HG02938 (cell line): ENCODE data around the gene FAM107B.

Experiments used
- ATAC-seq: cut with Tn5 transposase; IDR thresholded peaks from one replicate; pipeline ENCODE4 v1.9.1; 2021; ENCODE audit warnings: mild to moderate bottlenecking, moderate library complexity; ENCODE audit not compliant: unreplicated experiment

FAM107B gene

DNA sequence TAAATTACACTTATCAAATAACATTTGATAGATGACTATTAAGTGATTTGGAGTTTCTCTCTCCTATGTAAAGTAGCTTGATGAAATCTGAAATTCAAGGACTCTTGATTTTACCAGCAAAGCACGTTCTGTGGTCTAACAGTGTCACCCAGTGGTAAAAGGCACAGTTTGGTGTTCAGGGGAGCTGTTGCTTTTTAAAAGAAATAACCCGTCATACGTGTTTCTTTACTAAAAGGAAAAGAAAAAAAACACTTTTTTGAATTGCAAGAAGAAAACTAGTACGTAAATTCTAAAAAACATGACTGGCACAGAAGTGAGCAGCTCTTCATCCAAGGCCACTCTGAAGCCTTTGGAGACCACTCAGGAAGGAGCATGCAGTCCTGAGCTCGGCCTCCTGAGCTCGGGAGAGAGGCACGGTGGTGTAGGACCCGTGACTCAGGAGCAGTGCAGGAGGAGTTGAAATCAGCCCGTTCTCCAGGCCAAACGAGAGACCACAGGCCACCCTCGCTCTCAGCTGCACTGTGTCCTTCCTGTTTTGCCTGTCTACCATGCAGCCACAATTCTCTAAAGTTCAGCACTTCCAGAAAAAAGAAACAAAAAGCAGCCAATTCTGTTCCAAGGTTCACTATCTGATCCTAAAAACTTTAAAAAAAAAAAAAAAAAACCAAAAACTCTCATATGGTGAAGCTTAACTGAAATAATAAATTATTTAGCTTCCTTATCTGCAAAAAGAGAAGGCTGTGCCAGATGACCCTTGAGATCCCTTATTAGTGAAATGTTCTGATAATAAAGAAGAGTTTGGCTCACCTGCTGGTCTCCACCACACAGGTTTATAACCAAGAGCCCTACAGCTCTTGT is 231.4 kb downstream of the FAM107B start:
- no peak for ATAC-seq

DNA sequence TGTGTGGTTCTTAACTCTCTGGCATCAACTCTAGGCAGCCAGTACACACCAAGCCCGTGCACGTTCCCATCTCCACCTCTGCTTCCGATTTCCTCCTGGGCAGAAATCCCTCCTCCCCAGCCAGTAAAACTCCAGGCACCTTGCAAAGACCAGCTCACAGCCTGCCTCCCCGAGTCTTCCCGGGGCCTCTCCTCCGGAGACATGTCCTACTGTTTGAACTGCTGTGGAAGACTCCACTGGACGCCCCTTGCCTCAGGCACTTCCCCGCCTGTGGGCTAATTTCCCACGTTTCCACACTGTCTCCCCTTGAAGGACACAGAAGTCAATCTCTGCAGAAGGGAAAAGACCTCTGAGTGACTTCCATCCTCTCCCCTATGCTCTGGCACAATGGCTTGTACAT is 233.3 kb downstream of the FAM107B start:
- ATAC-seq = no peak

DNA sequence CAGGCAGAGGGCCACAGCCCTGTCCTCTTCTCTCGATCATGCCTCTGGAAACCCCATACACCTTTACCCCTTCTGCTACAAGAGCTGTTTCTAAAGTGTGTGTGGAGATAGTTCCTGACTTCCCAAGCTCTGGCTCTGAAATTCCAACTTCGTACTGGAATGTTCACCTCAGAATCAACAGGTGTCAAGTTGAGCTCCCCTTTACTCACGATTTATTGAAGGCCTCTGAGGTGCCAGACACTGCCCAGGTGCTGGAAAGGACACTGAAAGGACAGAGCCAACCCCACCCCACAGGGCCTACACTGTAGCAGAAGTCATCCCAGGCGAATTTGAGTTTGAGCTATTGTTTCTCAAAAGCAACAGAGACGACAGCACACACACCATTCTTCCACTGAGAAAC is 234.1 kb downstream of the FAM107B start:
- ATAC-seq = no peak

DNA sequence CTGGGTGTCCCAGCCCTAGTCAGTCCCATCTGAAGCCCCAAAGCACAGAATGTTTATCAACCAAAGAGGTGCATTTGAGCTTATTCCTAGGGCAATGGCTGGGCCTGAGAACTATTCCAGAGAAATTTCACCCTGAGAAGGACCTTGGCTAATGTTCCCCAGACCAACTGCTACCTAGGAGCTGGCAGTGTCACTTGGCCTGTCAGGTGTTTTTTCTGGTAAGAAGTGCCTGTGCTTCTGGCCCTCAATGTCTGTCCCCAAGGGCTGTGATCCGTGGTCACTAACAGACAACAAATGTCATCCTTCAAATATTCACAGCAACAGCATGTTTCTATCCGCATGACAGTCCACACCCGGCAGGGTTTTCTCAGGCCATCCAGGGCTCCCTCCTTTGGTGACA is 234.6 kb downstream of the FAM107B start:
- ATAC-seq = no peak

DNA sequence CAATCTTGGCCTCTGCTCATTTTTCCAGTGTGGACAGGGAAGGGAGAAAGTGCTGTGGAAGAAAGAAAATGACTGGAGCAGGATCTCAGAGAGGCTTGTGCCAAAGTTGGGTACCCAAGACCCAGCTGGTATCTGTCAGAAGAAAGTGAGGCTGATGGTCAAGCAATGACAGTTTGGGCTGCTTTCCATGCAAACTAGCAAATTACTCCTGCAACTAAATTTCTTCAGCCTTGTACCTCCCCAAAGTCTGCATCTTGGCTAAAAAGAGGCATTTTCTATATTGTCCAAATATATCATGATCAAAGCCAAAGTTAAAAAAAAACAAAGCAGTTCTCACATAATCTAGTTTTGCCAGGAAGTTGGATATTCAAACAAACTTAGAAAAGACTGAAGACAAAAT is 235.5 kb downstream of the FAM107B start:
- ATAC-seq = no peak

DNA sequence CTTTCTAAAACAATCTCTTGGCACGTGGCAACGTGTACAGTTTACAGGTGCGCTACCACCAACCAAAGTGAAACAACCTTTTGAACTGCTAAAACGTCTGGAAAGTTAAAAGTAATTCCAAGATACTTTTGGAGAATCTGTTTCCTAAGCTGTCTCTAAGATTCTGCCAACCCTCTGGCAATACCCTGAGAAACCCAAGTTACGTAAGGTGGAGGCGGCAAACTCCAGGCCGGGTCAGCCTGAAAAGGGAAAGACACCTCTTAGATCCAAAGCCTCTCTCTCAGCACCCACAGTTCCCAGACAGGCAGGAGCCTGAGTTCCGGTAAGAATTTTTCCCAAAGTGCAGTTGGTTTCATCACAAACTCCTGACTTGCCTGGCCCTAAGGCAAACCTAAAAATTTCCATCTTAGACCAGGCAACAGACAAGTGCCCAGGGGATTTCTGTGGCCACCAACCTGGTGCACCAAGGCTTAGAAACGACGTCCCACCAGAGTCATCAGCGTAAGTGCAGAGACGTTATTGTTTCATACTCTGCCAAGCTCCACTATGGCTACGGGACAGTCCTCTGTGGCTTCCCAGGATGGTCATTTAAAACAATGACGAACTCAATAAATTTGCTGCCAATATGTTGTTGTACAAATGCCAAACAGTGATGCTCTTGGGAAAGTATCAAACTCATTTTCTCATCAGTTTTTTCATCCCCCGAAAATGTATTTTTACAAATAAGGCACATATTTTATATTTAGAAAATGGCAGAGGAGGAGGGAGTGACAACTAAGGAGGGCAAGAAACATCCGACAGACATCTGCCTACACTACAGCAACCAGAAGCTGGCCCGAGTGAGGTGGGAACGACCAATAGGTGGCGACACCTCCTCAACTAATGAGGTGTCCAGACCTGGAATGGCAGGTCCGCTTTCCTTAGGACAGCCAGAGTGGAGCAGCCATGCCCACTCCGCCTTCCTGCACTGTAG is 238.2 kb downstream of the FAM107B start:
- ATAC-seq = no peak

DNA sequence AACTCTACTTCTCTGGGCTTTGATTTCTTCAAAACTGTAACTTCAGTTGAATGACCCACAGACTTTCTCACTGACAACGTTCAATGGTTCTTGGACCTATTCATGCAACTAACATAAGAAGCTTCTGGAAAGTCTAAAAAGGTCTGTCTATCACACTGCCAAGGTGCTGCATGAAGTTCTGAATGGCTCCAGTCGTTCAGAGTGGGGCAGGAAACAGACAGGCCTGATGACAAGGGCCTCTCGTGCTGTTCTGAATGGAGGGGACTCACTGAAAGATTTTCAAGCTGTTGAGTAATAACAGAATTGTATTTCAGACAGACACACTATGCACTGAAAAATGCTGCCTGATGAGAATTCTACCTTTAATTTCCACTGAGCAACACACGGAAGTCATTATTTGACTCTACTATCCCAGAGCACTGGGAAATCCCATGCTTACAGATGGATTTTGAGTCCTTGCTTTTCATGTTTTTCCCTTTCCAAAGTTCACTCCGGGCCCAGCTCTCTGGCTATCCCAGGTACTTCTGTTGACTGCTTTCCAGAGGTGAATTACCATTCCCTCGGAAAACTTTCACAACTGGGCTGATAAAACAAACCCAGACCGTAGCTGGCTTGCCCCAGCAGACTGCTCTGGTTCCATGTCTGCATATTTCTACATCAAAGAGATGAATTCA is 239.1 kb downstream of the FAM107B start:
- no peak for ATAC-seq

DNA sequence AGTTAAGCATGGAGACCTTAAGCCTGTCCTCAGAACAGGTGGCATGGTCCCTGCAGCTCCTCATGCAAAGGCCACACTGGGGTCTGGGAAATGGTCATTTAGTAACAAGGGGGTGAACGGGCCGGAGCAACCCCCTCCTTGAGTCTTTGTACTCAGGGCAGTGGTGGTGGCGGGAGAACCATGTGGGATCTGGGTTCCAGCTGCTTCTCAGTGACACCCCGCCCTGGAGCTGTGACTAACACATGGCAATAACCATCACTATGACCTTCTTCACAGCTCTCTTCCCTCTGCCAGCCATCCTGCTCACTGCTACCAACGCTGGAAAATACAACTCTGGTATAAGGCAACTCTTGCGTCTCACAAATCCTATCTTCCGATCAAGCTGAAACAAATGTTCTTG is 240.5 kb downstream of the FAM107B start:
- no peak for ATAC-seq

DNA sequence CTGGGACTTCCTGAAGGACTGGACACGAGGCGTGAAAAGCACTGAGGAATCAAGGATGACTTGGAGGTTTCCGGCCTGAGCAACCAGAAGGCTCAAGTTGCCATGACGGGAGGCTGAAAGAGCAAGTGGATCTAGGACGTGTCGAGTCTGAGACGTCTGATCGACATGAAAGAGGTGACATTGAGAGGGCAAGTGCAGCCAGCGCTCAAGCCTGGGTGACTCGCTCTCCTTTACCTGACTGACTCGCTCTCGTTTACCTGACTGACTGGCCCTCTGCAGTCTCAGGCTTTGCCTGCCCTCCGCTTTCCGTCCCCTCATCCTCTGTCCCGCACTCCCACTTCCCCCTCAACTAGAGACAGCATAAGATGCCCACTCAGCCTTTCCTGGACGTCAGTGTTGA is 241.4 kb downstream of the FAM107B start:
- ATAC-seq = no peak

DNA sequence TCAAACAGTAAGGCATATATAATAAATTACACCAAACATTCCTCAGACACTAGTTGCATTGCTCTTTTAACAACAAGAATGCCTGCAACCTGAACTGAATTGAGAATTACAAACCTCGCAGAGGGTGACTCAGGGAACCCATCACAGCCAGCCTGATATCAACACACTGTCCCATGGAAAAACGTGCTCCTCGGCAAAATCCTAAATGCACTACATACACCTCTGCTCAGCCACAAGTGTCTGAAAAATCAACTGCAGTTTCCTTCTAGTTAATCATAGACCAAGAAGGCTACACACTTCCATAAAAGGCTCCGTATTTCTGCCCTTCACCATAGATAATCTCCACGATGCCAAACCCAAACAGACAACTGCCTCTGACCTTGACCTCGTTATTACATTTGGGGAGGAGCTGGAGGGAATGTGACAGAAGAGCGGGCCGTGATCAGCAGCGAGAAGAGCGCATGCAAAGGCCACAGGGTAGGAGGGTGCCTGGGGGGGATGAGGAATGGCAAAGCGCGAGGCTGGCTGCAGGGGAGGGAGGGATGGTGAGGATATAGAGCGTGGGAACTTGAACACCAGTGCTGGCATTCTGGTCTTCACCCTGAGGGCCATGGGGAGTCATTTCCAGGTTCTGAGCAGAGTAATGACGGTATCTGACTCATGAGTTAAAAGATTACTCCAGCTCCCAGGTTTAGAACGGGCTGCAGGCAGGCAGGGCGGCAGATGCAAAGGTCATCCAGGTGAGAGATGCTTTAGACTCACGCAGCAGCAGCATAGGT is 242.0 kb downstream of the FAM107B start:
- no peak for ATAC-seq

DNA sequence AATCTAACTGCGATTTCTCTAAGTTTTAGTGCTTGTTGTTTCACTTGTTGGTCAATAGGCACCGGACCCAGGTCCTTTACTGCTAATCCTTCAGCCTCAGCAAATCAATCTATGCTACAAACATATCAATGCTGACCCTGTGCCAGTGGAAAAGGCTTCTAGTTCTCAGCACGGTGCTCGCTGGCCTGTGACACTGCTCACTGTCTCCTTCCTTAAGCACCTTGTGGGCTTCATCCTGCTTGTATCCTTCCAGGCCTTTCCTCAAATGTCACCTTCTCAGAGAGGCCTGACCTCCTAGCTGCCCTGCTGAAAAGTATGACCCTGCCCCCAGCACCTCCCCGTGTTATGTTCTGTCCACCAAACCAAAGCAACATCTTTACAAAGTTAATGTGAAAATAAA is 242.7 kb downstream of the FAM107B start:
- no peak for ATAC-seq

DNA sequence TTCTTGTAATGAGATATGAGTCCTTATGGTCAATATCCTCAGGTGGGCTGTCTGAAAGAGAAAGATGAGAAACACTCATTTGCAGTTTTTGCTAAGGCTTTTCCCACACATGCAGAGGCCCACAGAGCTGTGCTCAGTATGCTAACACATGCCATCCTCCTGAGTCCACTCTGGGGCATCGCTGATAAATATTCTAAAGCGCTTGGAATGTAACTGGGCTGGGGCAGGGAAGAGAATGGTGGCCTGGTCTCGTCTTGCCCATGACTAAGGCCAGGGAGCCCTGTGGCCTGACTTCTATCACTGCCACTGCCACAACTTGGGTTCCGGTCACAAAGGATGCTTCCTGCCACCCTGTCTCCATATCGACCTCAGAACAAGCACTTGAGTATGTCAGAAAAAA is 244.2 kb downstream of the FAM107B start:
- no peak for ATAC-seq

DNA sequence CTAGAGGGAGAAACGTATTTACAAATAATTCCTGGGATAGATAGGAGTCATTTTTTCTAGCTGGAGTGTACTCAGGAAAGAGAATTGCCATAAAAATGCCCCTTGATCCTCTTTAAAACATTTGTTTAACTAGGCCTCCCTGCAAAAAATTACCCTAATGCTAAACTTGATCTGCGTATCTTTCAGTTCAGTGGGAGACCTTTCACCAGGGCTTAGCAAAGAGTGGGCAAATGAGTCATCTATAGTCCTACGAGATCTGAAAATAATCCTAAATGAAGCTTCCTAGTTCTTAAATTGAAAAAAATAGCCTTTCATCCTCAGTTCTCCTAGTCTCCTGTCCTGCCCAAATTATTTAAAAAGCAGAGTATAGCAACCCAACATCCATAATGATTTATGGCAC is 245.3 kb downstream of the FAM107B start:
- ATAC-seq = no peak

DNA sequence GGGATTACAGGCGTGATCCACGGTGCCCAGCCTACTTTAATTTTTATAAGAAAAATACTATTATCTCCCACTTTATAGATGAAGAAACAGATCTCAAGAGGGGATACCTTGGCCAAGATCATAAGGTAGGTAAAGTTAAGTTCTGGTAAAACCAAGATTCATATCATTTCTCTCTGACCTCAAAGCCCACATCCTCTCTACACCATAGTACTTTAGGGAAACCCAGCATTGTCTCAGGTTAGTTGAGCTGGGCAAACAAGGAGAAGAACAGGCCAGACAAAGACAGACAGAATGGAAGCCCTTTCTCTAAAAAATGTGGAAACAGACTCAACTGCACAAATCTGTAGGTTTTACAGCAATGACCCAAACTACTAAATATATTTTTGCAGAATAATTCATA is 246.2 kb downstream of the FAM107B start:
- ATAC-seq = no peak

DNA sequence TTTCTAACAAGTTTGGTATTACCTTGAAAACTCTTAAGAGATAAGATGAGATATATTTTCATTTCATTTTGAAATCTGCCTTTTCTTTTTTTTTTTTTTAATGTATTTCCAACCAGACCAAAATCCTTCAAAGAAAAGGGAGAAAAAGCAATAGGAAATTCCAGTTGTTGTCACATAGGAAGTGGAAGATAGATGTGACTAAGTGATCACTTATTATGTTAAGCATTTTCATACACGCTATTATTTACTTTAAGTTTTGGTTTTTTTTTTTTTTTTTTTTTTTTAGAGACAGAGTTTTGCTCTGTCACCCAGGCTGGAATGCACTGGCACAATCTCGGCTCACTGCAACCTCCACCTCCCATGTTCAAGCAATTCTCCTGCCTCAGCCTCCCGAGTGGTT is 246.8 kb downstream of the FAM107B start:
- no peak for ATAC-seq

DNA sequence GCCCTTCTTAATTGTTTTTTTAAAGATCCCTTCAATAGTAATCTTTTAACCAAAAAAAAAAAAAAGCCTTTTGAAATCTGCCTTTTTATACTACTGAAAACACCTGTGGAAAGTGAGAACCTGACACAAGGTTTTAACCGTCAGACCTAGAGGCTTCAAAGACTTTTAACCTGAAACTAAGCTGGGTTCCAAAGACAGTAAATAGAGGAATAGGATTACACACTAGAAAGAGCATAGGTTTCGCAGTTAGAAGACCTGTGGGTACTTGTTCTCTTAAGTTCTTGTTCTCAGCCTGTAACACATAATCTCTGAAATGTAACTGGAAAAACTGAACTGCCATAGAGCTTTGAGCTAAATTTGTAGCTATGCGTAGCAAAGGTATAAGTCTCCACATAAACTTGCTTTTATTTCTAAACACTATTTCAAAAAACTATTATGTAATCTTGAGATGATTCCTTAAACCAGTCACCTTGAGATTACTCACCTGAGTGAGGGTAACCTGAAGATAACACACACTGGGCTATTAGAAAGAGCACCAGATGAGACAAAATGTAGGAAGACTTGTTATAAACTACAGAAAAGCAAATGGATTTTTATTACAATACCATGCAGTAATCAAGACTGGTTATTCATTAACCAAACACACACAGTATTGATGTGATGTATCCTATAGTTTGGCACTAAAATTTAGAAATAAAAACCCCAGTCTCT is 247.4 kb downstream of the FAM107B start:
- no peak for ATAC-seq

DNA sequence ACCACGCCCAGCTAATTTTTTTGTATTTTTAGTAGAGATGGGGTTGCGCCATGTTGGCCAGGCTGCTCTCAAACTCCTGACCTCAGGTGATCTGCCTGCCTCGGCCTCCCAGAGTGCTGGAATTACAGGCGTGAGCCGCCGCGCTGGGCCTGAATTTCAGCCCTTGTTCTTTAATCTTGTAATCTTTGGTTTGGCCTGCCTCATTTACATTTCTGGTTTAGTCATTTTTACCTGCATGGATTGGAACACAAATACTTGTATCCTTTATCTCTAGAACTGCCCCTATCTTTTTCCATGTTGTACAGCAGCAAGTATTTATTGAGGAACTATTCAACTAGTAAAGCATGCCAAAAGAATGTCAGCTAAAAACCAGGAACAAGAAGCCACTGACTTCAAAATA is 248.4 kb downstream of the FAM107B start:
- no peak for ATAC-seq

DNA sequence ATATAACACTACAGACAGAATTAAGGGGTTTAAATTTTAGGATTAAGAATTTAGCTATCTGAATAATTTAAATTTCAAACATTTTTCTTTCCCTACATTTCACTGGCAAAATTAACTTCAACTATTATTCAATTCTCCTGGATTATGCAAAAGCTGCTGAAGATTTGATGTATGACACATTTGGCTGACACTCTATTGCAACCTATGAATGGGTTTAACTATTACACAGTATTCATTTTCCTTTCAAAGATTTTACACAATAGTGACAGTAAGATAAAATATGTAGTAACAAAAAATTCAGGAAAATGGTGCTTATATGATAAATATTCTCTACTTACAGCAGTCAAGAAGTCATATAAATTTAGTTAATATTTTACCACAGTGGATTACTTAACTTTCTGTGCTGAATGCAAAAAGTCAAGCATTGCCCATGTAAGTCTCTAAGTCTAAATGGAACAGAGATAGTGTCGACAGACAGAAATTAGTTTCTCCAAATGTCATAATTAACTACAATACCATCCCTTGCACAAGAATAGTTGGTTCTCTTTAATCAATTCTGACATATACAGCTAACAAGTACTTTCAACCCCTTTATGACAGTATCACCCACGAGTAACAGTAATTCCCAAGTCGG is 249.9 kb downstream of the FAM107B start:
- no peak for ATAC-seq

DNA sequence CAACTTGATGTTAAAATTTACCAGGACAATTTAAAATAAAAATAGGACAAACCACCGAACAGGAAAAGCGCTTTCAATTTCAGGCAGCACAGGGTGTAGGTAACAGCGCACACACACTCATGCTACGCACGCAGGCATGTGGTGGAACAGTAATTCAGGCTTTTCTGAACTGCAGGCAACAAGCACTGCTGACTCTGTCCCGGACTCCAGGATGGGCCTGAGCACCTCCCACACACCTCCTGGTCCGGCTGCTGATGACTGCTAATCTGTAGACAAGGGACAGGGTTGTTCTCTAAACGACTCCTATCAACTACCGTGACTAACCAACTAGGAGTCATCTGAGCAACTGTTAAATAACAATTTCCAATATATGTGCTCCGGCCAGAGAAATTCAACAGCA is 251.4 kb downstream of the FAM107B start:
- ATAC-seq = no peak

DNA sequence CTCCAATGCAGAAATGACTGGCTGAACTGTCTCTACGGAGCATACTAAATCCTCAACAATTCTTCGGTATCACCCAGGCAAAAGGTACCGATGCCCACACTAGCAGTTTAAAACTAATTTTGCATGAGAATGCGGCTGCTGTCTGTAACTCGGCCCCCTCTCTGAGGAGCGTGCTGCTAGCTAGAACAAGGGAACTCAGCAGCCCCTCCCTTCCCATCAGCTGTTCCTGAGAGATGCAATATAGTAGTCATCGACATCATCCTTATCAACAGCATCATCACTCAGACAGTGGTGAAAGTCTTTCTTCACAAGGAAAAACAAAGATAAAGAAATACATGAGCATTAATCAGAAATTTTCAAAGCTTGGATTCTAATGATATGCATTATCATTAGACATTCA is 254.9 kb downstream of the FAM107B start:
- ATAC-seq = no peak
